Measurements from ENCODE around the gene AVL9. TPM values are rescaled to one million over a fixed set of nuclear protein-coding genes. Genes with fewer than 3 reads are reported as not detected.

The AVL9 gene
- polyA plus RNA-seq, 1 of the 3 experiments (the other 2 are of a cell fraction): 8.9 TPM

DNA sequence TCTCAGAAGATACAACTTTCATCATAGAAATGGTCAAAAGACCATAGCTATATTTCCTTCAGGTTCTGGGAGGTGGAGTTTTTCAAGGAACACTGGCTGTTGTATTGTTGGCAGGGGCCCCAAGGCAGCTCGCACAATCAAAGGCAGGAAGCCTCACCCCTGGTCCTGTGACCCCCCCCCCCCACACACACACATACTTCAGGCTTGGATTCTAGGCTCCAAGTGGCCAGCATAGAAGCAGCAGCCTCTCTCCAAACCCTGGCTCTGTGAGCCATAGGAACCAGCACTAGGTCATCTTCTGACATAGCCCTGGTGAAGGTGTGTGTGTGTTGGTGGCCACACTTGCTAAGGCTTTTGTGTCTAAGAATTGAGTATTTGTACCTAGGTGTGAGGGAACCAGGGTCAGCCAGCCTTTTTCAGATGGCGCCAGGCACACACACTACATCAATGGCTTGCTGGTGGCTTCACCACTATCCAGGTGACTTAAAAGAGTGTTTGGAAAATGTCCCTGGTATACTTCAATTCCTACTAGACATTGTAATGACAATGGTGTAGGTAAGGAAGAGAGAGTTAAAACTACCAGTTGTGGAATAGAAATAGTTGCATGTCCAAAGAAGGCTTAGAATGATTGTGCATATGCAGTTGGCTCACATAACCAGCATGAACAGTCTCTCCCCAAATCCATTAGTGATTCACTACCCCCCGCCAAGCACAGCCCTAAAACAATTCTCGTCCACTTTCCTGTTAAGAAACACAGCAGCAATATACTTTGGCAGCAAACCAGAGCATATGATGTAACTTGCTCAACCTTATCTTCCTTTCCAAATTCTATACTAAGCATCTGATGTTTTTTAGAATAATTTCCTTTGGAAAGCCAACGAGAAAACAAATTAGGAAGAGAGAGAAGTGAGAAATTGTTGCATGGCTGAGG lies 91.3 kb downstream of the AVL9 start:
- Histone ChIP-seq H3K4me2 (peak overlapping the region; percentile 38), H4K20me1 (ENCODE audit: insufficient read depth) (no peaks in the 10 kb centered on the region), H3K27ac (ENCODE audit: low read depth in 2 of 2, low read length in 1 of 2) (peak overlapping the region; percentile 54 to 55; a peak in 3 of 4 replicates), H3K9ac (no peak overlapping the region), H3F3A (replicated peaks; ENCODE audit: insufficient read depth) (peaks cover 42% of the 10 kb centered on the region), H3K36me3 (replicated peaks in 1 of 2; ENCODE audit: control insufficient read depth in 1 of 2, insufficient read depth in 2 of 2, low read length in 1 of 2) (peaks cover 41 to 57% of the 10 kb centered on the region in 2 experiments), H3K27me3 (ENCODE audit: insufficient read depth) (no peaks in the 10 kb centered on the region), H2AFZ (ENCODE audit: low read depth) (no peak overlapping the region), H3K4me3 (ENCODE audit: low read depth in 2 of 2, low read length in 1 of 2) (no peak overlapping the region), H3K4me1 (ENCODE audit: control insufficient read depth in 1 of 2, insufficient read depth in 2 of 2, low read depth in 1 of 2, low read length in 1 of 2) (peaks cover 0 to 34% of the 10 kb centered on the region in 2 experiments; a peak in 3 of 4 replicates), H3K9me3 (no peaks in the 10 kb centered on the region), H3K9me2 (no peaks in the 10 kb centered on the region), H3K79me2 (ENCODE audit: insufficient read depth) (no peaks in the 10 kb centered on the region)
- WGBS (ENCODE audit: low lambda C conversion rate): 61% methylated on average over 5 of the region's 5 CpGs
- TF ChIP-seq JUND (IDR thresholded peaks at IDR 0.05) (peak; percentile 63; the same call in 1 of the 2 replicates), ELF1 (IDR thresholded peaks at IDR 0.05) (no peak), GABPA (IDR thresholded peaks at IDR 0.05; ENCODE audit: low read depth) (no peak), MAX (IDR thresholded peaks at IDR 0.05; ENCODE audit: low read depth) (peak; percentile 69), PBX3 (IDR thresholded peaks at IDR 0.05) (peak; percentile 50), EP300 (IDR thresholded peaks at IDR 0.05; ENCODE audit: borderline replicate concordance in 1 of 2, low read depth in 1 of 2, low read length in 1 of 2) (peak in 1 of 2 experiments; percentile 62; a peak in 1 of 4 replicates), TEAD4 (IDR thresholded peaks at IDR 0.05; ENCODE audit: borderline replicate concordance, insufficient read depth) (0 out of 2 replicates have a peak, but pooled peaks have one; percentile 26), RAD21 (IDR thresholded peaks at IDR 0.05; ENCODE audit: low read length) (no peak), REST (IDR thresholded peaks at IDR 0.05; ENCODE audit: low read depth, low read length) (no peak), TCF12 (IDR thresholded peaks at IDR 0.05) (peak; percentile 78), CHD2 (IDR thresholded peaks at IDR 0.05; ENCODE audit: low read length, partially characterized antibody) (no peak), NFIC (IDR thresholded peaks at IDR 0.05; ENCODE audit: borderline replicate concordance) (peak; percentile 91), FOSL2 (IDR thresholded peaks at IDR 0.05; ENCODE audit: borderline replicate concordance, low read depth) (peak; percentile 53; the same call in 1 of the 2 replicates)
- TF ChIP-seq, protein P1, sequence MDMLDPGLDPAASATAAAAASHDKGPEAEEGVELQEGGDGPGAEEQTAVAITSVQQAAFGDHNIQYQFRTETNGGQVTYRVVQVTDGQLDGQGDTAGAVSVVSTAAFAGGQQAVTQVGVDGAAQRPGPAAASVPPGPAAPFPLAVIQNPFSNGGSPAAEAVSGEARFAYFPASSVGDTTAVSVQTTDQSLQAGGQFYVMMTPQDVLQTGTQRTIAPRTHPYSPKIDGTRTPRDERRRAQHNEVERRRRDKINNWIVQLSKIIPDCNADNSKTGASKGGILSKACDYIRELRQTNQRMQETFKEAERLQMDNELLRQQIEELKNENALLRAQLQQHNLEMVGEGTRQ (IDR thresholded peaks at IDR 0.05; ENCODE audit: borderline replicate concordance, low read depth, low read length): no peak
- POLR2A ChIA-PET: no interaction called here
- CTCF ChIA-PET: no interaction called here
- DNase-seq: no peak
